DMS53 treated with DMSO at 0.1 percent for 48 hours (cell line): ENCODE results near the gene DUSP16.

ENCODE experiments used
- DNase-seq: peaks from one replicate; lab custom pipeline; 2025; ENCODE audit not compliant: unreplicated experiment; lab: John Stamatoyannopoulos, UW

DUSP16 gene

DNA sequence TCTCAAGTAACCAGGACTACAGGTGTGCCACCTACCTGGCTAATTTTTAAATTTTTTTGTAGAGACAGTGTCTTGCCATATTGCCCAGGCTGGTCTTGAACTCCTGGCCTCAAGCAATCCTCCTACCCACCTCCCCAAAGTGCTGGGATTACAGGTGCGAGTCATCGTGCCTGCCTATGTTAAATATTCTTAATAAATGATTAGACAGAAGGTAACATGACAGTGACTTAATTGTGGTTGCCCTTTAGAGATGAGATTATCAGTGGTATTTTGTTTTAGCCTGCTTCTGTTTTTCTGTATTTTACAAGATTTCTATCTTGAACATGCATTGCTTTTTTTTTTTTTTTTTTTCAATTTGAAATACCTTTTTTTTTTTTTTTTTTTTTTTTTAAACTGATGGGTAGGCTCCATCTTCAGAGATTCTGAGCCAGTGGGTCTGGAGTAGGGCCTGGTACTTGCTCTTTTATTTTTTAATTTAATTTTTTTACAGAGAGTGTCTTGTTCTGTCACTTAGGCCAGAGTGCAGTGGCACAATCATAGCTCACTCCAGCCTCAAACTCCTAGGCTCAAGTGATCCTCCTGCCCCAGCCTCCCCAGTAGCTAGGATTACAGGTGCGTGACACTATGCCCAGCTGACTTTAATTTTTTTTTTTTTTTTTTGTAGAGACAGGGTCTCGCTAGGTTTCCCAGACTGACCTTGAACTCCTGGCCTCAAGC lies 117.3 kb downstream of the DUSP16 start:
- DNase-seq, result no peak

DNA sequence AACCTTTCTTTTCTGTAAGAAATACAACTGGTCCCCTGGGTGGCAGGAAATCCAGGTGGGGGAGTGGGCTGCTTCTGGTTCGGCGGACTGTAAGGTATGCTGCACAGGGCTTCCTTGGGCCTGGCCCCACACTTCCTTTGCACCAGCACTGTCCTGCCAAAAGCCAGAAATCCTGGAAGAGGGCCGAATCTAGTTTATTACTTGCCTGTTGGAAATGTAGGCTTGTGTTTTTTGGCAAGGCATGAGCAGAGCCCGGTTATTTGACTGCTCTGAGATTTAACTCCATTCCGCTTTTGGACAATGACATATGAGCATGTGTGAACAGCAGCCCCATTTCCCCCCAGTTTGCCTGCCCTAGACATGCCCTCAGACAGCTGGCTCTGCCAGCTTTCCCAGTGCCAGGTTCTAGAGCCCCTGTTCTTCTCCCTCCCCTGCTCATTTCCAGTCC lies 119.2 kb downstream of the DUSP16 start:
- no peak for DNase-seq

DNA sequence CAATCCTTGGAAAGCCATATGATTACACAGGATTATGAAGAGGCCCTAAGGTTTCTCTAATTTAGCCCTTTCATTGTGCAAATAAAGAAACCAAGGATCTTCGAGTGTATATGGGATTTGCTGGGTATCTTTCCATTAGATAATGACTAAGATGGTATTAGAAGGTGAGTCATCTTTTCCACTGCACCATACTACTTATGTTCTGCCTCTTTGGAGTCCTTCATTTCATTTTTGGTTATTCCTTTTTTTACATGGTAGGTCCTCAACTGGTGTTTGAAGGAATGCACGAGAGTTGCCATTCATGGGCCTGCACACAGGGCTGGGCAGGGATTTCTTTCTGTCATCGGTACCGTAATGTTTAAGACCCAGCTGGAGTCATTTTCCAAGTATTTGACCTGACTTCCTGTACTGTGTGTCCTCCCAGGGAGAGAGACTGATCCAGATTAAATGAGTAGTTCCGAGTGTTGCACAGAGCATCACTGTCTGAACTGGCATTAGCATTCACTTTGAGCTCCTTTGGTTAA lies 120.1 kb downstream of the DUSP16 start:
- DNase-seq, result no peak

DNA sequence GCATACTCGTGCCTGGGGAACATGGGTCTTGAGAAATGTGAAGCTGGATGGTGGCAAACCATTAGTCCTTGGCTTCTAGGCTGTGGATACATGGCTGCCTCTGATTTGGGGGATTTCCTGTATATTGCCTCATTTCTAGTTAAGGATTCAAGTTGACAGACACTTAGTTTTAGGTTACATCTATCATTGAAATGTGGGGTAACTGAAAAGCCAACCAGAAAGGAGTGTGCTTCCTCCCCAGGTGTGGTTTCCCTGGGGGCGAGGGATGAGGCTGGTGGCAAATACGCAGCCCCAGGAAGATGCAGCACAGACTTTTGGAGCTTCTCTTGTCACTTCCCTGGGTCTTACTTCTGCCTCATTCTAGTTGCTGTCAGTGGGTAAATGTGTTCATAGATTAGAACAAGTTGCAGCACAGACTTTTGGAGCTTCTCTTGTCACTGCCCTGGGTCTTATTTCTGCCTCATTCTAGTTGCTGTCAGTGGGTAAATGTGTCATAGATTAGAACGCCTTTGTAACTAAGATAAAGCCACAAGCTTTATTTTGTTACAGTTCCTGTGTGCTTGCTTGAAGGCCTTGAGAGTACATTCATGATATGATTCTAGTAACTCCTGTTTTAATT lies 120.7 kb downstream of the DUSP16 start:
- DNase-seq, result no peak

DNA sequence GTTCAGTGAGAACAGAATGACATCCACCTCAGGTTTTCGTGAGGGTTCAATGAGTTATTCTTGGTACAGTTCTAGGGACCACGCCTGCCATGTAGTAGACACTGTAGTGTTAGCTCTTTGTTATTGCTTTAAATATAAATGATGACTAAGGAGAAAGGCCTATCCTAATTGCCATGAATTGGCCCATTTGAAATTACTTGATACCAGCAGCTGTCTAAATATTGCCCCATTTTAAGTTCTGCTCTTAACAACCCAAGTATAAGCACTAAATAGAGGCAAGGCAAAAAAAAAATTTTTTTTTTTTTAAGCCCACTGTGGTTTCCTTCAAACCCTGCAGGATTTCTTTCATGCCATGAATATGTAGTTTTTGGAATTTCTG lies 121.2 kb downstream of the DUSP16 start:
- no peak for DNase-seq

DNA sequence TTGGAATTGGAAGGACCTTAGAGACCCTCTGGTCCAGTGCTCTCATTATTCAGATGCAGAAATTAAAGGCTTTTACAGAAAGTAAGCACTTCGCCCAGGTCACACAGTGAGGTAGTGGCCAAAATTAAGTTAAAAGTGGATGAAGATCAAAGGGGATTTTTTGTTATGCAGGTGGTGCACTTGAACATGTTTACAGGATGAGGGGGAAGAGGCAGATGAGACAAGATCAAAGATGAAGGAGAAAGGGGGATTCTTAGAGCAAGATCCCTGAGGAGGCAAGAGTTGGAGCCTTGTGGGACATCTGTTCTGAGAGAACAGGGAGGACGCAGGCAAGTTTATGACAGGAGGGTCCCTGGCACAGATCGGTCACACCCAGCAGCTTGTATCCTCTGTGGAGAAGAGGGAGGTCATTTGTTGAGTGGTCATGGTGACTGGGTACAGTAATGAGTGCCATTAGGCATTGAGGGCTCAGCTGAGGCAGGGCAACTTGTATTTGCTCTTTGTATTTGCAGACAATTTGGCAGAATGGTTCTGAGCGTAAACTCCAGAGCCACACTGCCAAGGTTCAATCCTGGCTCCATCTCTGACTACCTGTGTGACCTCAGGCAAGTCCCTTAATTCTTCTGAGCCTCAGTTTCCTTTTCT lies 121.8 kb downstream of the DUSP16 start:
- DNase-seq, result no peak

DNA sequence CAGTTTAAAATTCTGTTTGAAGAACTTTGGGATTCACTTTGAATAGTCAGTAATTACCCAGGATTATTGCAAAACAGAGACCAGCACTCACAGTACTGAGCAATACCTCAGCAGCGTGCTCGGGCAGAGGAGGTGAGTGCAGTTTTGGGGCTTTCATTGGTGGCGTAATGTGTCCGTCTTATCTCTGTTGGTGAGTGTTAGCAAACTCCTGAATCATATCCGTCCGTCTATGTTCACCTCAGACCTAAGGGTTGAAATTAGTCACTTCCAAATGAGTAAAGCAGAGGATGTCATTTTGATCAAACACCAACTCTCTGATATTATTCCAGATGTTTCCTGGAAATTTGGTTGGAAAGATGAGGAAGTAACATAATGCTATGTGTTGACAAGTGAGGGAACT lies 123.0 kb downstream of the DUSP16 start:
- DNase-seq, result no peak

DNA sequence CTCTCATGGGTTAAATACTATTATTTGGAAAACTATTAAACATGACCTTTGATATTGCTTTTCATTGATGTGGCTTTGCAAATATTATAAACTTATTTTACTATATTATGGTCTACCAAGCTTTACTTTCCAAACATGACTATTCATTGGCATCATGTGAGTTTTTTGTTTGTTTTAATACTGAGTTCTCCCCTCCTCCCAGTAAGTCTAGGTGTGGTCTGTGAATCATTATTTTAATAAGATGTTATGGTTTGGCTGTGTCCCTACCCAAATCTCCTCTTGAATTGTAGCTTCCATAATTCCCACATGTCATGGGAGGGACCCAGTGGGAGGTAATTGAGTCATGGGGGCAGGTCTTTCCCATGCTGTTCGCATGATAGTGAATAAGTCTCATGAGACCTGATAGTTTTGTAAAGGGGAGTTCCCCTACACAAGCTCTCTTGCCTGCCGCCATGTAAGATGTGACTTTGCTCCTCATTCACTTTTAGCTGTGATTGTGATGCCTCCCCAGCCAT lies 125.8 kb downstream of the DUSP16 start:
- DNase-seq, result no peak

DNA sequence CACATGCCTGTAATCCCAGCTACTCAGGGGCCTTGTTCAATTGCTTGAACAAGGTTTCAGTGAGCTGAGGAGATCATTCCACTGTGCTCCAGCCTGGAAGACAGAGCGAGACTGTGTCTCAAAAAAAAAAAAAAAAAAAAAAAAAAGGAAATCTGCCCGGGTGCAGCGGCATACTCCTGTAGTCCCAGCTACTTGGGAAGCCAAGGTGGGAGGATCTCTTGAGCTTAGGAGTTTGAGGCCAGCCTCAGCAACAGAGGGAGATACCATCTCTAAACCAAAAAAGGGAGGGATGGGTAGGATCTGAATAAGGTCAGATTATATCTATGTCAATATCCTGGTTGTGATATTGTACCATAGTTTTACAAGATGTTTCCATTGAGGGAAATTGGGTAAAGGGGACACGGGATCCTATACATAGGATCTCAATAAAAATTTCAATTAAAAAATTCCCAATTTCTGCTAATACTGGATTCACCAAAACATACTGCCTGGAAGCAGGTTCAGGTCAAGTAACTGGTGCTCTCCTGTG lies 129.4 kb downstream of the DUSP16 start:
- DNase-seq, result no peak

DNA sequence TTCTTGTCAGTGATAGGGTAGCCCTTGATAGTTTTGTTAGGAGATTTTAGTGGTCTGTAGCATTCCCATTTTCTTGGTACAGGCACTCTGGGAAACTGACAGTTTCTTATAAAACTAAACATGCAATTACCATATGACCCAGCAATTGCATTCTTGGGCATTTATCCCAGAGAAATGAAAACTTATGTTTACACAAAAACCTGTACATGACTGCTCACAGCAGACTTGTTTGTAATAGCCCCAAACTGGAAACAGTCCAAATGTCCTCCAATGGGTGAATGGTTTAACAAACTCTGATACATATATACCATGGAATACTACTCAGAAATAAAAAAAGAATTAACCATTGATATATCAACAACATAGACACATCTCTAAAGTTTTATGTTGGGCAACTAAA lies 130.3 kb downstream of the DUSP16 start:
- DNase-seq, result peak; percentile 28

DNA sequence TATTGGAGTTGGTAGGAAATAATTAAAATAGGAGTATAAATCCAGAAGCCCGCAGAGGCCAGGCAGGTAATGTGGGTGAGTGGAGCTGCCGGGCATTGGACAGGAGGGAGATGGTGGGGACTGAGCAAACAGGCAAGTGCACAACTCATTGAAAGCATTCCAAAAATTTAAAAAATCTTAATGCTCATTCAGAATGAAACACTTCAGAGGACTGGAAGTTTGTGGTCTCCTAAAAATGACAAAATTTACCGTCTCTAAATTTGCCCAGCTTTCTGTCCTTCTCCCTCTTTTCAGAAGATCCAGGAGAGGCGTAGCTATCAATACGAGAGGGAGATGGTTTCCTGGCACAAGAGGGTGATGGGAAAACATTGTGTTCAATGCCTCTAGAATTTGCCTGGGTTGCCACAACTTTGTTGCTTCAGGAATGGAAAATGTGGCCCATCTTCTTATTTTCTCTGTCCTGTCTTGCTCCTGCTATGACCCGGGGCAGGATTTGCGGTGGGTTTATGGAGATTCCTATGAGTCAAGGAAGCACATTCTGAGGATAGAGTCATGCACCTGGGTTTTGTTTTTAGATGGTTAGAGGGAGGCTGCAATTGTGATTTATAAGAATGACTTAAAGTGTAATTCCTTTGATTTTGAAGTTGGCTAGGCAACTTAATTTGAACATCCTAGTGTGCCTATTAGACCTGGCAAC lies 133.6 kb downstream of the DUSP16 start:
- DNase-seq, result no peak

DNA sequence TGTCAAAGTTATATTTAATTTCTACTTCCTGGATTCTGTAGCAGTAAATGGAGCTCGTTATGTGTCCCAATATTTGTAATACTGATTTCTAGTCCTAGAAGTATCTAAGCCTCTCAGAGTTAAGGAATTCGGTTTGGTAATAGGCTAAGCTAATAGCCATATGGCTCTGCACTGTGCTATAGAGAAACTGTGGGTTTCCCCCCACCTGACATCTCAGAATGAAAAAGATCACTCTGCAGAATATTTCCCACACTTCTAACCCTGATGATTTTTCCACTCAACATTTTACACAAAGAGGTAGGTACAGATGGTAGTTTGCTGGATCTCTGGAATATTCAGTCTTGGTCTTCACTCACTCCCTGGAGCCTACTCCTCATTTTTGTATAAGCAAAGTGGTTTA lies 134.6 kb downstream of the DUSP16 start:
- DNase-seq, result no peak

DNA sequence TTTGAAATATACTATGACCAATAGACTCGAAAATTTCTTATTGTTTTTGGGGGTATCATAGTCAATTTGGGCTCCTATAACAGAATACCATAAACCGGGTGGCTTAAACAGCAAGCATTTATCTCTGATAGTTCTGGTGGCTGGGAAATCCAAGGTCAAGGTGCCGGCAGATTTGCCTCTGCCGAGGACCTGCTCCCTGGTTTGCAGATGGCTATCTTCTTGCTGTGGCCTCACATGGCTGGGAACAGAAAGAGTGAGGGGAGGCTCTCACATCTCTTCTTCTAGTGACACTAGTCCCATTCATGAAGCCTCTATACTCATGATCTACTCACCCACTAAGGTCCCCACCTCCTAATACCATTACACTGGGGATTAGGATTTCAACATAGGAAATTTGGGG lies 135.1 kb downstream of the DUSP16 start:
- no peak for DNase-seq

DNA sequence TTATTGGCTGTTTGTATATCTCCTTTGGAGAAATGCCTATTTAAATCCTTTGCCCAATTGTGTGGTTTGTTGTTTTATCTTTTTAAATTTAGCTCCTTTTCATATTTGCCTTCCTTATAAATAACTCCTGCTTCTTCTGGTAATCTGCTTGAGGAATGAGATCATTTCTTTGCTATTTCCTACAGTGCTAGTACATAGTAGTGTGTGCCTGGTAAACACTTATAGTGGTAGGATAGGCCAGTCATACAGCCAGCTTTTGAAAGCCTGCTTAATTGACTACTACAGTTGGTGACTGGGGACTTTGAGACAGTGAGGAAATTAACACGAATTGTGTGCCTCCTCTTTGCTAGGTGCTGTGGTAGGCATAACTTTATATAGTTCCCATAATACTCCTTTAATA lies 137.0 kb downstream of the DUSP16 start:
- DNase-seq, result no peak

DNA sequence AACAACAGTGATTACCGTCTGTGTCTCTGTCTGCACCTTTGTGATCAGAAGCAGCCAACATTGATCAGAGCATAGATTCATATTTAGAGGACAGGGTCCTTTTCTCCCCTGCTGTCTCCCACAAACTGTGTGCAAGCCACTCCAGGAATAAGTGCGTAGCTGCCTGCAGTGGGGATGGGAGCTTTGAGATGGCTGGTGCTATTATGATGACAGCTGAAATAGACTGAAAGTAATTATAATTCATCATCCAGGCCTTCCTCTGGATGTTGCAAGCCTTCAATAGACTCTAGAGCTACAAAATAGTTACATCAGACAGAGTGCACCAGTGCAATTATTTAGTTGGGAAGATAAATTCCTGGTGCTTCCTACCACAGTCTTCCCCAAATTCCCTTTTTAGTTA lies 137.7 kb downstream of the DUSP16 start:
- DNase-seq, result no peak
